SU-DHL-6 (cell line): Measurements from ENCODE around the gene MAGEB1.

ENCODE experiments used
- H2AFZ ChIP-seq: fragments of 200-600 bp; sonication (generic); 2 replicates; pipeline ENCODE4 v1.6.1; 2014; ENCODE audit warnings: low read depth, mild to moderate bottlenecking, moderate library complexity, mixed read lengths, antibody characterized with exemption, low read length; ENCODE audit not compliant: severe bottlenecking
- H3F3A ChIP-seq: fragments of 200-600 bp; shearing (Covaris generic); 2 replicates; pipeline ENCODE4 v1.6.0; 2016; ENCODE audit warnings: antibody characterized with exemption, mild to moderate bottlenecking; ENCODE audit not compliant: insufficient read depth
- H3K27ac ChIP-seq: fragments of 200-600 bp; sonication (generic); 2 replicates; pipeline ENCODE4 v1.5.1; 2016; ENCODE audit warnings: low read depth, mild to moderate bottlenecking, low read length, moderate library complexity, mixed read lengths
- H3K27me3 ChIP-seq: fragments of 200-600 bp; sonication (generic), shearing (Covaris generic); 2 replicates; pipeline ENCODE4 v1.6.0; 2014; ENCODE audit warnings: mild to moderate bottlenecking, low read length
- H3K36me3 ChIP-seq: fragments of 200-600 bp; sonication (generic); 2 replicates; pipeline ENCODE4 v1.6.1; 2014; ENCODE audit warnings: mild to moderate bottlenecking, low read length, mixed read lengths
- H3K4me2 ChIP-seq: fragments of 300-600, 200-600 bp; shearing (Covaris generic), sonication (generic); 2 replicates; pipeline ENCODE4 v1.6.0; 2014; ENCODE audit warnings: low read length, low read depth, mild to moderate bottlenecking; ENCODE audit not compliant: poor library complexity, severe bottlenecking
- H3K4me3 ChIP-seq: fragments of 200-600 bp; sonication (generic); 2 replicates; pipeline ENCODE4 v1.5.1; 2014; ENCODE audit warnings: antibody characterized with exemption, low read length, mild to moderate bottlenecking, mixed read lengths; ENCODE audit not compliant: insufficient read depth, poor library complexity, severe bottlenecking
- H3K79me2 ChIP-seq: fragments of 200-600 bp; sonication (generic); 2 replicates; pipeline ENCODE4 v1.6.1; 2014; ENCODE audit warnings: mild to moderate bottlenecking, low read length, moderate library complexity; ENCODE audit not compliant: insufficient read depth
- H3K9ac ChIP-seq: fragments of 200-600 bp; sonication (generic); 2 replicates; pipeline ENCODE4 v1.7.0; 2014; ENCODE audit warnings: mild to moderate bottlenecking, low read length
- H3K9me2 ChIP-seq: fragments of 200-600 bp; sonication (generic); replicated peaks from 2 replicates; pipeline ENCODE4 v1.6.1; 2014; ENCODE audit warnings: low read length; ENCODE audit not compliant: insufficient read depth
- H3K9me3 ChIP-seq: fragments of 200-600 bp; sonication (generic); 2 replicates; pipeline ENCODE4 v1.6.1; 2014; ENCODE audit warnings: low read length, mixed read lengths; ENCODE audit not compliant: insufficient read depth
- H4K20me1 ChIP-seq: fragments of 200-600 bp; sonication (generic); 2 replicates; pipeline ENCODE4 v1.6.1; 2014; ENCODE audit warnings: low read depth, mild to moderate bottlenecking, antibody characterized with exemption, low read length, moderate library complexity, mixed read lengths
- EZH2phosphoT487 ChIP-seq: fragments of 200-600 bp; sonication (generic), shearing (Covaris generic); conservative IDR thresholded peaks from 2 replicates; pipeline ENCODE4 v1.6.1; 2018; ENCODE audit warnings: mild to moderate bottlenecking, antibody characterized with exemption, low read length, moderate library complexity, mixed read lengths
- TF ChIP-seq, protein P1 (sequence below): fragments of 200-600 bp; sonication (generic); IDR thresholded peaks from one replicate; pipeline ENCODE4 v1.5.1; 2017; ENCODE audit warnings: antibody characterized with exemption, mild to moderate bottlenecking, low read length, moderate library complexity; ENCODE audit not compliant: insufficient read depth, poor library complexity, severe bottlenecking

The MAGEB1 gene

DNA sequence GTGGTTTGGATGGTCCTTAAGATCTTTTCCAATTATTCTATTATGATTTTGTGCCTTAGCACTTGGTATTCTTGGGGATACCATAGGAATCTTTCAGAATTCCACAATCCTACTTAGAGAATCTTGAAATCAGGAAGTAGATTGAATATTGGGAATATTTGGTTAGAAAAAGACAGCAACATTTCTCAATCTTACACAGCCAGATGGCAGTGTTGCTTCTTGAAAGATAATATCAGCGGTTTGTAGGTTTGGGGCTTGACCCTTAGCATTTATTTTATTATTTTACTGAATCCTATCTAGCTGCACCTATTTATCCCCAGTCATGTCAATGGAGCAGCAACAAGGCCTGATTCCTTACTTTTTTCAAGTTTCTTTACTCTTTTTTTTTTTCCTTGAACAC lies 28.6 kb downstream of the MAGEB1 start:
- no peak overlapping the region for H3K27ac ChIP-seq
- H3F3A ChIP-seq: no peaks in the 10 kb centered on the region
- no peaks in the 10 kb centered on the region for H3K9me3 ChIP-seq
- no peaks in the 10 kb centered on the region for H3K9me2 ChIP-seq
- TF ChIP-seq, protein P1, sequence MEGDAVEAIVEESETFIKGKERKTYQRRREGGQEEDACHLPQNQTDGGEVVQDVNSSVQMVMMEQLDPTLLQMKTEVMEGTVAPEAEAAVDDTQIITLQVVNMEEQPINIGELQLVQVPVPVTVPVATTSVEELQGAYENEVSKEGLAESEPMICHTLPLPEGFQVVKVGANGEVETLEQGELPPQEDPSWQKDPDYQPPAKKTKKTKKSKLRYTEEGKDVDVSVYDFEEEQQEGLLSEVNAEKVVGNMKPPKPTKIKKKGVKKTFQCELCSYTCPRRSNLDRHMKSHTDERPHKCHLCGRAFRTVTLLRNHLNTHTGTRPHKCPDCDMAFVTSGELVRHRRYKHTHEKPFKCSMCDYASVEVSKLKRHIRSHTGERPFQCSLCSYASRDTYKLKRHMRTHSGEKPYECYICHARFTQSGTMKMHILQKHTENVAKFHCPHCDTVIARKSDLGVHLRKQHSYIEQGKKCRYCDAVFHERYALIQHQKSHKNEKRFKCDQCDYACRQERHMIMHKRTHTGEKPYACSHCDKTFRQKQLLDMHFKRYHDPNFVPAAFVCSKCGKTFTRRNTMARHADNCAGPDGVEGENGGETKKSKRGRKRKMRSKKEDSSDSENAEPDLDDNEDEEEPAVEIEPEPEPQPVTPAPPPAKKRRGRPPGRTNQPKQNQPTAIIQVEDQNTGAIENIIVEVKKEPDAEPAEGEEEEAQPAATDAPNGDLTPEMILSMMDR: no peak
- TF ChIP-seq EZH2phosphoT487: no peak
- no peaks in the 10 kb centered on the region for H3K79me2 ChIP-seq
- H3K9ac ChIP-seq: no peak overlapping the region
- H2AFZ ChIP-seq: no peak overlapping the region
- no peaks in the 10 kb centered on the region for H3K36me3 ChIP-seq
- H3K4me3 ChIP-seq: no peak overlapping the region
- H3K27me3 ChIP-seq: no peaks in the 10 kb centered on the region
- no peak overlapping the region for H3K4me2 ChIP-seq
- no peaks in the 10 kb centered on the region for H4K20me1 ChIP-seq

GRCh38 chrX:30278365-30278764 lies 31.4 kb downstream of the MAGEB1 start:
- TF ChIP-seq, protein P1: no peak
- TF ChIP-seq EZH2phosphoT487: no peak
- H3K79me2 ChIP-seq: no peaks in the 10 kb centered on the region
- H3K4me2 ChIP-seq: no peak overlapping the region
- no peak overlapping the region for H3K27ac ChIP-seq
- no peak overlapping the region for H3K4me3 ChIP-seq
- H3F3A ChIP-seq: no peaks in the 10 kb centered on the region
- no peak overlapping the region for H3K9ac ChIP-seq
- no peaks in the 10 kb centered on the region for H4K20me1 ChIP-seq
- H3K9me2 ChIP-seq: no peaks in the 10 kb centered on the region
- no peak overlapping the region for H2AFZ ChIP-seq
- H3K36me3 ChIP-seq: no peaks in the 10 kb centered on the region
- H3K27me3 ChIP-seq: no peaks in the 10 kb centered on the region
- H3K9me3 ChIP-seq: no peaks in the 10 kb centered on the region

- Histone ChIP-seq H3K9me2 (no peaks in the 10 kb centered on the region), H4K20me1 (no peaks in the 10 kb centered on the region), H3K27me3 (no peaks in the 10 kb centered on the region), H3K27ac (no peak overlapping the region), H3K36me3 (no peaks in the 10 kb centered on the region), H3K79me2 (no peaks in the 10 kb centered on the region), H3K4me2 (no peak overlapping the region), H3F3A (no peaks in the 10 kb centered on the region), H3K9me3 (no peaks in the 10 kb centered on the region), H3K9ac (no peak overlapping the region), H2AFZ (no peak overlapping the region), H3K4me3 (no peak overlapping the region)
- TF ChIP-seq EZH2phosphoT487: no peak
- TF ChIP-seq, protein P1: no peak
These were observed 33.5 kb downstream of the MAGEB1 start for GRCh38 chrX:30280428-30280827.

GRCh38 chrX:30282527-30282926 lies 35.6 kb downstream of the MAGEB1 start:
- no peaks in the 10 kb centered on the region for H3K9me3 ChIP-seq
- no peak overlapping the region for H2AFZ ChIP-seq
- TF ChIP-seq, protein P1: no peak
- no peak for TF ChIP-seq EZH2phosphoT487
- no peaks in the 10 kb centered on the region for H4K20me1 ChIP-seq
- no peak overlapping the region for H3K27ac ChIP-seq
- H3F3A ChIP-seq: no peaks in the 10 kb centered on the region
- H3K9ac ChIP-seq: no peak overlapping the region
- H3K36me3 ChIP-seq: no peaks in the 10 kb centered on the region
- no peak overlapping the region for H3K4me2 ChIP-seq
- H3K27me3 ChIP-seq: no peaks in the 10 kb centered on the region
- no peak overlapping the region for H3K4me3 ChIP-seq
- H3K79me2 ChIP-seq: no peaks in the 10 kb centered on the region
- H3K9me2 ChIP-seq: no peaks in the 10 kb centered on the region
